Tracheal epithelial cell (primary cell): ENCODE data around the gene FYCO1. TPM values are rescaled to one million over a fixed set of nuclear protein-coding genes. Genes with fewer than 3 reads are reported as not detected.

Experiments used
- total RNA-seq: library from RNA; depleted of rRNA; stranded (reverse); fragments of >200 nt; gene quantifications from 2 replicates; pipeline ENCODE4 v1.2.1, GENCODE V29; 2014

FYCO1 gene
- total RNA-seq, result 10.4 and 12.5 TPM in 2 replicates

DNA sequence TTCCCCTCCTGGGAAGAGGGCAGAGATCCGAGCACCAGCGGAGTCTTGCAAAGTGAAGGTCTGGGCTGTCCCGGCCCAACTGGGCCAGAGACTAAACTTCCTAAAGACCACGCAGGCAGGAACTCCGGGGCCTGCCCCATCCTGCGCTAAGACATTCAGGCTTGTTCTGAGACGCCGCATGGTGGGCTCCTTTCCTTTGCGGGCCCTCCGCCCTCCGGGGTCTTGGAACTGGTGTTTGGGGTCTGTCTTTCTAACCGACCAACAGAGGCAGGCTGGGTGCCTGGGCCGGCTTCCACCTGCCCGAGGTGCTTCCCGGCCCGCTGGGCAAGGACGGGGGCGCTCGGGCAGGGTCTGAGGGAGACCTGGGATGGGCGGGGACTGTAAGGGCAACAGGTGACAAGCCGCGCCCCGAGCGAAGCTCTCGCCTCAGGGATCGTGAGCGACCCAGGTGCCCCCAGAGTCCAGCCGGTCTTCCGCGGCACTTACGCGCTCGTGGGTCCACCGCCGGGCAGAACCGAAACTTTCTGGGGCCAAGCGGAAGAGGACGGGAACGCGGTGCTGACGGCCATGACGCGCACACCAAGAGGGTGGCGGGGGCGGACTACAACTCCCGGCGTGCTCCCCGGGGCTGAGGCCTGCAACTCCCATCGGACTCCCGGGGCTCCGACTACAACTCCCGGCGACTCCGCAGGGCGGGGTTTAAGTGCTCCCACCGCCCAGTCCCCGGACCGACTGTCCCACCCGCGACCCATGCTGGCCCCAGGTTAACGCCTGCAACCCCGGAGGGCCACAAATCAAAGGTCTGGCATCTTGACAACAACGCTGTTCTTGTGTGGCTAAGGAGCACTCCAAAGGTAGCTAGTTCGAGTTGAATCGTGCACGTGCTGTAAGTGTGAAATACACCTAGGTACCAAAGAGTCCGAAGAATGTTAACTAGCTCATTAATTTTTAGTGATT is at the start of gene FYCO1:
Gene FYCO1 (minus strand): TSS at position 589 of the 957 bp plus-strand sequence. CDS start 10,914 bp downstream, outside the sequence.

GRCh38 chr3:46027021-46027705 is 31.5 kb upstream of the FYCO1 start, which contains the start of gene XCR1:
TSS of gene XCR1 (minus strand) at chr3:46027483. CDS start at chr3:46021947, 5,536 bp downstream.

DNA sequence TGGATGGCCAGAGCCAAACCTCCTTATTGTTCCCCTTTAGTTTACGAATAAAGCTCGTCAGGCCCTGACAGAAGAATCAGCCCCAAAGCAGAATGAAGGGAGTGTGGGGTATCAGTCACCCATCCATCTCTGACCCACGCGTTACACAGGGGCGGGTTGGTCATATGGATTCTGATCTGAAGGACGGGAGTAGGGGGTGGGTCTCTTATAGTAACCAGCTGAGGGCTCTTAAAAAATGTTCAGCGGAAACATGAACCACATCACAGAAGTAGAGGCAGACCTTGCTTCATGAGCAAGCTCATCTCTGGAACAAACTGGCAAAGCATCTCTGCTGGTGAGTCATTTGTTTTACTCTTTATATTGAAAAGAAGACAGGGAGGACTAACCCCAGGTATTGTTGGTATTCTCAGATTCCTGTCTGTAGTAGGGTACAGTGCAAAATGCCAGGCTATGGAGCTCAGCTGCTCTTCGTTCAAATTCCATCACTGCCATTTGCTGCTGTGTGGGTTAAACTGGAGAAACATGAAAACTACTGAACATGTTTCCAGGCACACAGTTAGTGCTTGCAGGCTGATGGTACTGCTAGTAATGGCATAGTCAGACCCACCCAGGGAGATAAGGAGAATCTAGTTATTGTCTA is 52.3 kb downstream of the FYCO1 start, which contains the start of gene CXCR6:
Gene CXCR6 (plus strand): TSS at position 258 of the 640 bp plus-strand sequence. CDS start 3,018 bp downstream, outside the sequence.

DNA sequence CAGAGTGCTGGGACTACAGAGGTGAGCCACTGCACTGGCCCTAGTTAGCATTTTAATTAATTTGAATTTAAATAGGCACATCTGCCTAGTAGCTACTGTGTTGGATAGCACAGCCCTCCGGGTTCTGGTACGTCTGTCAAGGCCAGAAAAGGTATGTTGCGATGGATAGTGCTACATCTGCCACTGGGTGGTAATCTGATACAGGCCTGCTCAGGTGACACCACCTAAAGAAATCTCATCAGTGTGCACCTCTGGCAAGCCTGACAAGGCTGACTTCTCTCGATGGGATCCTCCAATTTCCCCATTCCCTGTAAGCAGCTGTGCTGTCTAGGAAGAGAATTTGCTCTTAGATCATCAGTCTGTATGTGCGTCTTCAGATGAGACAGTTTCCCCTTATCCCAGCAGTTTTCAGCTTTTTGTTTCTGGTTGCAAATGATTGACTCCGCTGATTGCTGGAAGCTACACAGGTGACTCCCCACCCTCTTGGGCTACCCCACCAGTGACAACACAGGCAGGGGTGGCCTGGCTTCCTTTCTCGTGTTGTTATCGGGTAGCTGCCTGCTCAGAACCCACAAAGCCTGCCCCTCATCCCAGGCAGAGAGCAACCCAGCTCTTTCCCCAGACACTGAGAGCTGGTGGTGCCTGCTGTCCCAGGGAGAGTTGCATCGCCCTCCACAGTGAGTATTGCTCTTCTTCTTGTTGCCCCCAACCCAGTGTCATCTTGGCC is 109.5 kb downstream of the FYCO1 start, which contains the start of gene CCR9:
Gene CCR9 (plus strand): TSS at position 565 of the 727 bp plus-strand sequence. CDS start 8,391 bp downstream, outside the sequence.

Other genes starting within 250 kb of the FYCO1 start
- gene SLC6A20, start 199.3 kb downstream of the FYCO1 start, total RNA-seq, result 1.7 TPM in 1 of 2 replicates, not detected in the other
- 5.1 and 11.7 TPM in 2 replicates for gene LZTFL1, start 153.7 kb downstream of the FYCO1 start, total RNA-seq
- not detected in 2 replicates for gene CCR9, start 109.3 kb downstream of the FYCO1 start, total RNA-seq
- not detected in 2 replicates for gene CXCR6, start 52.4 kb downstream of the FYCO1 start, total RNA-seq
- gene XCR1, start 31.7 kb upstream of the FYCO1 start, total RNA-seq, result under 0.01 TPM in 1 of 2 replicates, not detected in the other
- not detected in 2 replicates for gene CCR1, start 212.5 kb upstream of the FYCO1 start, total RNA-seq
- not detected in 2 replicates for gene CCR3, start 246.6 kb upstream of the FYCO1 start, total RNA-seq